ENCODE measurements around the gene SELPLG.

- TF ChIP-seq POLR2AphosphoS5 (IDR thresholded peaks at IDR 0.05; ENCODE audit: low read depth, low read length) (no peak), SIN3A (IDR thresholded peaks at IDR 0.05; ENCODE audit: borderline replicate concordance, insufficient read depth, low read length) (no peak), REST (IDR thresholded peaks at IDR 0.05; ENCODE audit: insufficient read depth in 1 of 2, low read depth in 2 of 2, low read length in 2 of 2) (no peak), TAF1 (IDR thresholded peaks at IDR 0.05; ENCODE audit: borderline replicate concordance, insufficient read depth, low read length) (no peak), FOXP2 (optimal IDR thresholded peaks at IDR 0.05; ENCODE audit: borderline replicate concordance, extremely low read depth, extremely low read length, insufficient read depth) (no peak)
These were observed 14.1 kb downstream of the SELPLG start for GRCh38 chr12:108619369-108620160.
